Stimulated activated naive CD8-positive, alpha-beta T cell treated with anti-CD3 and anti-CD28 coated beads, Interleukin-15, amount 100 ng/mL, for 72 hours (primary cell): ENCODE data around the gene NPAS1.

ENCODE experiments used
- ATAC-seq: fragments of 150-1000 bp; cut with Tn5 transposase; 2 replicates; pipeline ENCODE4 v1.10.0; 2021; ENCODE audit warnings: mild to moderate bottlenecking, moderate library complexity
- DNase-seq, 2 donors: peaks; one replicate each; pipeline ENCODE4 v3.0.0; 2021 to 2022
- H3K27ac Mint-ChIP-seq, 2 donors: one replicate each; pipeline ENCODE4 v1.8.0; 2022; ENCODE audit warnings: mild to moderate bottlenecking in 2 of 2, mixed read lengths in 2 of 2, moderate library complexity in 2 of 2
- H3K27me3 Mint-ChIP-seq: one replicate; pipeline ENCODE4 v1.8.0; 2022; ENCODE audit warnings: mixed read lengths
- H3K4me1 Mint-ChIP-seq: one replicate; pipeline ENCODE4 v1.8.0; 2022; ENCODE audit warnings: mild to moderate bottlenecking, mixed read lengths
- H3K4me3 Mint-ChIP-seq, 2 donors: one replicate each; pipeline ENCODE4 v1.8.0; 2022; ENCODE audit warnings: mild to moderate bottlenecking in 2 of 2, mixed read lengths in 2 of 2, moderate library complexity in 1 of 2
- H3K9me3 Mint-ChIP-seq, 2 donors: one replicate each; pipeline ENCODE4 v1.8.0; 2022; ENCODE audit warnings: mixed read lengths in 2 of 2

Gene NPAS1

DNA sequence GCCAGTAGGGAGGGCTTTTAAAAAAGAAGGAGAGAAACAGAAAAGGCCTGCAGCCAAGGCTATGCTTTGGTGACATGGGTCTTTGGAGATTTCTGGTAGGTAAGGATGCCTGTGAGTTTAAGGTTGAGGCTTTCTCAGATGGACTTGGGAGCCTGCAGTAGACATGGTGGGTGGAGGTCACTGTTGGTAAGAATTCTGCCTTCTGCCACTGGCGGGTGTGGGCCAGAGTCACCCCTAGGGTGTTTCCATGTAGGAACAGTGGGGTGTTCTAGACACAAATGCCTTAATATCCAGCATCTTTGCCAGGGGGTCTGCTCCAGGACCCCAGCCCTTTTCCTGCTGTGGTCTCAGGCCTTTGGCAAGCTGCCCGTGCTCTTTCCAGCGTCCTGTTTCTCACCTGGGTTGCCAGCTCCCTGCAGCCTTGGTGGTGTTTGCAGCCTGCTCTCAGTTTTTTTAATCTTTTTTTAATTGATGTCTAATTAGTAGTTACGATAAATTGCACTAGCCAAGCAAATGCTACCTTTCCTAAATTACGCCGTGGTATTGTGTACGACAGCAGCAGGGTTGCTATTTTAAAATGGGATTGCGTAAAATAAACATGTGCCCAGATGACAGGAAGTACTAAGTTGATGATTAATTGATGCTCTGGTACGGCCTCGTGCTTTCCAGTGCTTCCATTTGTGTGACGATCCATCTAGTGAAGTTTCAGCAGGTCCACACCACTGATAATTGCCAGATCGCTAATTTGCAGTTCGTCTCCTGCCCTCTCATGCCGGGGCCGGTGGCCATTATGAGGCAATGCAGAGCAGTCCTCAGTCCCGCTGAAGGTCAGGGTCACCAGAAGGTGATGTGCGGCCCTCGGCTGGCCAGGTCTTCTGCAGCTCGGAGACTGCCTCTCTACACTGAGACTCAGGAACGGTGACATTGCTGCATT is 35.3 kb upstream of the NPAS1 start:
- H3K9me3 Mint-ChIP-seq: no peaks in the 10 kb centered on the region
- ATAC-seq: no peak
- no peak for DNase-seq
- H3K4me1 Mint-ChIP-seq: peaks cover 25% of the 10 kb centered on the region
- no peaks in the 10 kb centered on the region for H3K27me3 Mint-ChIP-seq
- no peak overlapping the region for H3K27ac Mint-ChIP-seq
- no peak overlapping the region for H3K4me3 Mint-ChIP-seq

DNA sequence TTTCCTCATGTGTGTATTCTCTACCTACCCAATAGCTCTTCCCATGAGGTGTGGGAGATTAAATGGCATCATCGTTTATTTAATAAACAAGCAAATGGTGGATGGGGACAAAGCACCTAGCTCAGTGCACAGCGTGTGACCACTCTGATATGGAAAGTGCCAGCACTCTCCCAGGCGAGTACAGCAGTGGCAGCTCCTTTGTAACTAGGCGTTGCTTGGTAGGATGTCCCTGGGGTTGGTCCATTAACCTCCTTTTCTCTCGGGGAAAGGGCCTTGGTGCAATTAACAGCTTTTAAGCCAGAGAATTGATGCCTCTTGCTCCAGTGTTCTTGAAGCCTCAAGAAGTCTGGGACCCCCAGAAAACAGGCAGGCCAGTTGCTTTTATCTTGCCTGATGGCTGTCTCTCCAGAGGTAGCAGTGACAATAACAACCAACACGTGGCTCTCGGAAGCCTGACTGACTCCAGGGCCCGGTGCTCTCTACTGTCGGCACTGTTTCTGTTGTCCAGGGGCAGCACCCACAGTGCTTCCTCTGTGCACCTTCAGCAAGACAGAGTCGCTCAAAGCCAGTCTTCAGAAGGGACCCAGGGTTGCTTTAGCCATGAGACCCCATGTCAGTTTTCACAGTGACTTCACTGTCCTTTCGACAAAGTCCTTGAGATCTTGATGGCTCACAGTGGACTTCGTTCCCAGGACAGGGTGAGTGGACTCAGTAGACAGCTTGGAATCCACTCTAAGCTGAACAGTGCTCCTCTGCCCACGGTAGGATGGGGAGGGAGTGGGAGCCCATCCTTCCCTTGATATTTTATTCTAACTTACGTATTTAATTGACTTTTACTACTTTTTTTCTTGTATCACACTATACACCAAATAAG is 33.9 kb upstream of the NPAS1 start:
- H3K27me3 Mint-ChIP-seq: no peaks in the 10 kb centered on the region
- H3K27ac Mint-ChIP-seq: peak overlapping the region in 1 of 2 donors; percentile 26
- no peaks in the 10 kb centered on the region for H3K9me3 Mint-ChIP-seq
- ATAC-seq (no peak), DNase-seq (no peak)
- no peak overlapping the region for H3K4me3 Mint-ChIP-seq
- peaks cover 13% of the 10 kb centered on the region for H3K4me1 Mint-ChIP-seq

DNA sequence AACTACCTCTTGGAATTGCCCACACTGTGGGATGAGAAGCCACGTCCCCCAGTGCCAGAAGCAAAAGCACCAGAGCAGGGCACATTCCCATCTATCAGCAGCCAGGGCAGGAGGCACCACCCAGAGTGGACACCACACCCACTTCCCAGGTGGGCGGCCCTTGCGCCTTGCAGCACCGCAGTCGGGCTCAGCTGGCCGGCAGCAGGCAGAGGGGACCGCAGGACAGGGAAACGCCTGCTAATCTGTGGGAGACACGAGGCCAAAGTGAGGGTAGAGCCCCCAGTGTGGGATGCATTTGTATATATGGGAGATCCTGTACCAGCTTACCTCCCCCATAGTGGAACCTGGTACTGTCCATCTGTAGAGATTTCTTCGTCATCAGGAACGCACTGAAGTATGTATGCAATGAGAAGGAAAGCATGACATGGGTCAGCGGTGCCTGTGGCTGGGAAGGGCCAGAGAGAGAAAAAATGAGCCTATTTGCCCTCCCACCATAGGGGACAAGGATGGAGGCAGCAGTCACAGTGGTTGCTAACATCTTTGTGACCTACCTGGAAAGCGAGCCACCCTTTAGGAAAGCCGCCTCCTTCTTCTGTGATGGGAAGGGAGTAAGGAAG is 30.9 kb upstream of the NPAS1 start:
- ATAC-seq (no peak), DNase-seq (no peak)
- no peaks in the 10 kb centered on the region for H3K9me3 Mint-ChIP-seq
- no peak overlapping the region for H3K27ac Mint-ChIP-seq
- peaks cover 12% of the 10 kb centered on the region for H3K4me1 Mint-ChIP-seq
- no peak overlapping the region for H3K4me3 Mint-ChIP-seq
- H3K27me3 Mint-ChIP-seq: no peaks in the 10 kb centered on the region

DNA sequence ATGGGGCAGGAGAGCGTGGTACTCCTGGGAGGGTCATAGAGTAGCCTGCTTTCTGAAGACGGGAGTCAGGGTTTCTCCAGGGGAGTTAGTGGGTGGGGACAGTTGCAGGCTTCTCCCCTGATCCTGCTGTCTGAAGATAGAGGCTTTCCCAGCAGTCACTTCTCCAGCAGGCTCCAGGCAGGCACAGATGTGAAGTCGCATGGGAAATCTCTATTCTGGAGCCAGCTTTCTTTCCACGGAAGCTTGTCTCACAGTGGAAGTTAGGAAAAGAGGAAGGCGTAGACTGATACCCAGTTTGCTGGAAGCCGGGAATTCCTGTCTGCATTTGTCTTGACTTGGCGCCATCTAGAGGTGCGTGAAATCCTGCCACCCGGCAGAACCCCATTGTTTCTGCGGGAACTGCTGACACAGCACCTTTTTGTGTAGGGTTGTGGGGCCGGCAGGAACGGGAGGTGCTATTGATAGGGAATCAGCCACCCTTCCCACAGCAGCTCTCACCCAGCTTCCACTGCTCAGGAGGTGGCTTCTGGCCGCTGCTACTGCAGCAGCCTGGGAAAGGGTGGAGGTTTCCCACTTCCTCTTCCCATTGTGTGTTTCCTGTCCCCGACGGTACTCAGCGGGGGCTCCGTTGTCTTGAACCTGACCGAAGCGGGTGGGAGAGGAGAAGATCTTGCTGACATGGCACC is 28.5 kb upstream of the NPAS1 start:
- peak; percentile 58 for ATAC-seq
- Mint-ChIP-seq H3K27ac (no peak overlapping the region), H3K4me1 (peaks cover 12% of the 10 kb centered on the region)

GRCh38 chr19:46992699-46993535 is 26.7 kb upstream of the NPAS1 start:
- Mint-ChIP-seq H3K4me1 (peaks cover 12% of the 10 kb centered on the region), H3K27ac (no peak overlapping the region), H3K9me3 (no peaks in the 10 kb centered on the region), H3K4me3 (no peak overlapping the region), H3K27me3 (no peaks in the 10 kb centered on the region)
- ATAC-seq: no peak
- DNase-seq: no peak

More for the DNA sequence above, 28.5 kb upstream of the NPAS1 start:
- Mint-ChIP-seq H3K9me3 (no peaks in the 10 kb centered on the region), H3K4me3 (peak overlapping the region in 1 of 2 donors; percentile 4), H3K27me3 (no peaks in the 10 kb centered on the region)
- DNase-seq: peak in 1 of 2 donors; percentile 49

GRCh38 chr19:46993622-46994021 is 26.0 kb upstream of the NPAS1 start:
- Mint-ChIP-seq H3K27me3 (no peaks in the 10 kb centered on the region), H3K4me1 (peaks cover 12% of the 10 kb centered on the region), H3K4me3 (no peak overlapping the region), H3K27ac (peak overlapping the region in 1 of 2 donors; percentile 63), H3K9me3 (no peaks in the 10 kb centered on the region)
- no peak for DNase-seq
- no peak for ATAC-seq

GRCh38 chr19:46994141-46994686 is 25.4 kb upstream of the NPAS1 start:
- no peaks in the 10 kb centered on the region for H3K27me3 Mint-ChIP-seq
- H3K4me1 Mint-ChIP-seq: peaks cover 12% of the 10 kb centered on the region
- ATAC-seq (no peak), DNase-seq (no peak)
- no peaks in the 10 kb centered on the region for H3K9me3 Mint-ChIP-seq
- H3K27ac Mint-ChIP-seq: no peak overlapping the region
- H3K4me3 Mint-ChIP-seq: no peak overlapping the region

DNA sequence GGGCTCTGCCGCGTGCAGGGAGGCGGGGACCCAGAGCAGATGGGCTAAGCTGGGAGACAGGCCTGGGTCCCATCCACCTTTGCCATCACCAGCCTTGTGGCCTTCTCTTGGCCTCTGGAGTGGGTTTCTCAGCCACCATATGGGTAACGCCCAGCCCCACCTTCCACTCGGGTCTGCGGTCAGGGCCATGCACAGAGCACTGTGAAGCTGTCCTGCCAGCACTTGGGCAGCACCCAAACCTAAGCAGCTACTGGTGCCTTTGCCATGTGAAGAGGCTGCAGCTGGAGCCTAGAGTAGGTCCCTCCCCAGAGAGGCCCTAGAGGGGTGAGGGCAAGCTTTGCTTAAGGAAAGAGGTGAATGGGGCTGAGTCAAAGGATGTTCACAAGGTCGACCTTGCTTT is 24.1 kb upstream of the NPAS1 start:
- H3K4me3 Mint-ChIP-seq: no peak overlapping the region
- no peaks in the 10 kb centered on the region for H3K27me3 Mint-ChIP-seq
- DNase-seq: no peak
- no peak for ATAC-seq
- no peaks in the 10 kb centered on the region for H3K9me3 Mint-ChIP-seq
- peaks cover 12% of the 10 kb centered on the region for H3K4me1 Mint-ChIP-seq
- no peak overlapping the region for H3K27ac Mint-ChIP-seq

DNA sequence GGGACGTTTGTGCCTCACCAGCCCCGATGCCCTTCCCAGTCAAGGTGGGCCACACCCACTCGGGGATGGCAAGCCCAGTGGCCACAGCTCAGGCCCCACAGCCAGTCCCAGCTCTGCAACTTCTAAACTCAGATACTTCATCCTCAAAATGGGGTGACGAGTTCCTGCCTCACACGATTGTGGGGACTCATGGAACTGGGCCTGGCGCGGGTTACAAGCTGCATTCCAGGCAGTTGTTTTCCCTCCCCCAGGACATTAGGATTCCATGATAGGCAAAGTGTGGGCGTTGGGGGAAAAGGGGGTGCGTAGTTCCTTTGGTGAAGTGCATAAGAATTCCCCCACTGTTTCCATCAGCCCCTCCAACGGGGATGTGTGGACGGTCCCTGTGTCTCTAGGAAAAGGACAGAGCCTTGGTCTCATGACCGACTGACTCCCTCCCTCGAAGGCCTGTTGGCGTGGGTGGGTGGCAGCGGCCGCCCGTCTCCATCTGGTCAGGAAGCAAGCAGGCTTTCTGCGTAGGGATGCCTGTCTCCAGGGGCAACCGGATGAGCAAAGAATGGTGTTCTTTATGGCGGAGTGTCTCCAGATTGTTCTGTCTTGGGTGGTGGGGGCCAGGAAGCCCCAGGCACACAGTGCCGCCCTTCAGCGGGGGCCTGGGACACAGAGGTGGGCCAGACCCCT is 21.1 kb upstream of the NPAS1 start:
- peaks cover 10% of the 10 kb centered on the region for H3K27me3 Mint-ChIP-seq
- no peak overlapping the region for H3K4me3 Mint-ChIP-seq
- ATAC-seq (no peak), DNase-seq (no peak)
- no peak overlapping the region for H3K27ac Mint-ChIP-seq
- H3K9me3 Mint-ChIP-seq: no peaks in the 10 kb centered on the region
- peaks cover 8% of the 10 kb centered on the region for H3K4me1 Mint-ChIP-seq

DNA sequence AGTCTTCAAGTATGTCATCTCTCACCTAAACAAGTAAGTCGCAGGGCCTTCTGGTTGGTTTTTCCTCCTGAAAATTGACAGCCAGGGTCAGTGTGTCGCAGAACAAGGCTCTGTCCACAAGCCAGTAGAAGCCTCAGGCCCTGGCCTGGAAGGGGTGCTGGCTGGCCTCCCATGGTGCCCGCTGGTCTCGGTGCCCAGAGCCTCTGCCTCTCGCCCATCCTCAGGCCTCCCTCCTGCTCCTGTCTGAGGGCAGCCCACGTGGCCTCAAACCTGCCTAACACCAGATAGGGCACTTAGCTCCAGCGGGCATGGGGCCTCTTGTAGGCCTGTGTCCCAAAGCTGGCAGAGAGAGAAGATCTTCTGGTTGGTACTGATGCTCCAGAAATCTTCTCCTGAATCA is 20.3 kb upstream of the NPAS1 start:
- DNase-seq (no peak), ATAC-seq (no peak)
- peaks cover 13% of the 10 kb centered on the region for H3K4me1 Mint-ChIP-seq
- no peak overlapping the region for H3K4me3 Mint-ChIP-seq
- H3K9me3 Mint-ChIP-seq: no peaks in the 10 kb centered on the region
- H3K27me3 Mint-ChIP-seq: peaks cover 17% of the 10 kb centered on the region
- no peak overlapping the region for H3K27ac Mint-ChIP-seq

DNA sequence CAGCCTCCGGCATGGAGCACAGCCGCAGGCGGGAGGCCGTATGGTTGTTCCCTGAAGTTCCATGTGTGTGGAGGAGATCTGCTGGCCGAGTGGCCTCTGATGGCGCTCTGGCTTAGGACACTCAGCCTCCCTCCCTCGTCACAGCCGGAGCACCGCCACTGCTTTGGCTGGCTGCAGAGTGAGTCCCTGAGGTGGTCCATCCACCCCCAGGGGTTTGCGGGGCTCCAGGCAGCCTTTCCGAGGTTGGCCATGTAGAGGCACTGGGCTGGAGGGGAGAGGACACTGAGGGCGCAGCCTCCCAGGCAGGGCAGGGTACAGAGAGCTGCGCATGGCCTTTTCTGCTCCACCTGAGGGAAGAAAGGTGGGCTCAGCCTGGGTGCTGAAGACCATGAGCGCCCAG is 19.8 kb upstream of the NPAS1 start:
- Mint-ChIP-seq H3K27me3 (peaks cover 19% of the 10 kb centered on the region), H3K27ac (no peak overlapping the region), H3K4me1 (peaks cover 13% of the 10 kb centered on the region), H3K9me3 (no peaks in the 10 kb centered on the region), H3K4me3 (no peak overlapping the region)
- ATAC-seq: no peak
- DNase-seq: no peak

DNA sequence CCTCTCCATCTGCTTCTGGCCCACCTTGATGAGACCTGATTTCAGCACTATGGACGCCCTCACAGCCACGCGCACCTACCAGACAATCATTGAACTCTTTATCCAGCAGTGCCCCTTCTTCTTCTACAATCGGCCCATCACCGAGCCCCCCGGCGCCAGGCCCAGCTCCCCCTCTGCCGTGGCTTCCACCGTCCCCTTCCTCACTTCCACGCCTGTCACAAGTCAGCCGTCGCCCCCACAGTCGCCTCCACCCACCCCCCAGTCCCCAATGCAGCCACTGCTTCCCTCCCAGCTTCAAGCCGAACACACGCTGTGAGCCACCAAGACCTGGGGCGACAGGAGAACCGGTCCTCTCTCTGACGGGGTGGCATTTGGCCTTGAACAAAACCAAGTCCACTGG is 19.3 kb upstream of the NPAS1 start:
- Mint-ChIP-seq H3K9me3 (peaks cover 0 to under 1% of the 10 kb centered on the region in 2 donors), H3K27ac (peak overlapping the region in 1 of 2 donors; percentile 69), H3K27me3 (peaks cover 24% of the 10 kb centered on the region), H3K4me3 (no peak overlapping the region), H3K4me1 (peaks cover 13% of the 10 kb centered on the region)
- ATAC-seq (no peak), DNase-seq (no peak)

DNA sequence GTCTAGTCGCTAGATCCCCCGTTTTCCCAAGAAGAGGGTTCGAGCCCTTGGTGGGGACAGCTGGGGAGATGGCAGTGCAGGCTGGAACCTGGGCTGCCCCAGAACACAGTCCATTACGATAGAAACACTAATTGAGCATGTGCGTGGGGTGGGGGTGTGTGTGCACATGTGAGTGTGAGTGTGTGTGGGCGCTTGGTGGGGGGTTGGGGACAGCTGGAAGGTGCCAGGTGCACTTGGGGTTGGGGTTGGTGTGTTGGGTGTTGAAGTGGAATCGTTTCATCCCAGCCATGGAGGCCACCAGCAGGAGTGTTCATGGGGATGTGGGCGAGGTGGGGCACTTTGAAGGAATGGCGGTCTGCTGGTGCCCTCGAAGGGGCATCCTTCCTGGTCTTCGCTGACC is 18.1 kb upstream of the NPAS1 start:
- ATAC-seq (no peak), DNase-seq (no peak)
- peaks cover 31% of the 10 kb centered on the region for H3K27me3 Mint-ChIP-seq
- peaks cover 5 to 7% of the 10 kb centered on the region in 2 donors for H3K9me3 Mint-ChIP-seq
- H3K4me3 Mint-ChIP-seq: no peak overlapping the region
- peak overlapping the region in 1 of 2 donors; percentile 60 for H3K27ac Mint-ChIP-seq
- H3K4me1 Mint-ChIP-seq: peaks cover 13% of the 10 kb centered on the region
